WTC11 (cell line): ENCODE data around the gene APOBEC2. TPM values are rescaled to one million over a fixed set of nuclear protein-coding genes. Genes with fewer than 3 reads are reported as not detected.

Experiments
- ATAC-seq: fragments of 200-7000 bp; cut with Tn5 transposase; 2 replicates; pipeline ENCODE4 v1.10.0; 2021; ENCODE audit warnings: mild to moderate bottlenecking, moderate library complexity
- CTCF ChIA-PET: fragments of 300-600 bp; sonication (Branson Sonifier 250); formaldehyde crosslinking; loops from one replicate; lab custom pipeline; 2021; ENCODE audit warnings: antibody characterized with exemption; lab: Charles Lee
- POLR2A ChIA-PET: fragments of 350-600 bp; sonication (Branson Sonifier 250); formaldehyde crosslinking; loops from one replicate; lab custom pipeline; 2021; ENCODE audit warnings: antibody characterized with exemption; lab: Charles Lee
- DNase-seq: peaks from one replicate; pipeline ENCODE4 v3.0.0; 2021; ENCODE audit warnings: low spot score
- H3K27ac Mint-ChIP-seq: 2 replicates; pipeline ENCODE4 v1.8.0; 2021; ENCODE audit warnings: mixed read lengths
- H3K27me3 Mint-ChIP-seq: 2 replicates; pipeline ENCODE4 v1.8.0; 2021; ENCODE audit warnings: low read depth, mild to moderate bottlenecking, moderate library complexity, mixed read lengths
- H3K36me3 Mint-ChIP-seq: 2 replicates; pipeline ENCODE4 v1.8.0; 2021; ENCODE audit warnings: mixed read lengths
- H3K4me1 Mint-ChIP-seq: 2 replicates; pipeline ENCODE4 v1.8.0; 2022; ENCODE audit warnings: mixed read lengths
- H3K4me3 Mint-ChIP-seq: 2 replicates; pipeline ENCODE4 v1.8.0; 2021; ENCODE audit warnings: mild to moderate bottlenecking, moderate library complexity, mixed read lengths
- H3K9me3 Mint-ChIP-seq: 2 replicates; pipeline ENCODE4 v1.8.0; 2021; ENCODE audit warnings: mixed read lengths
- ARID4B ChIP-seq: sonication (generic); formaldehyde crosslinking; IDR thresholded peaks from 2 replicates; pipeline ENCODE4 v1.8.0; 2023; ENCODE audit warnings: missing genetic modification reagents, mild to moderate bottlenecking, borderline replicate concordance
- CREM ChIP-seq: sonication (generic); formaldehyde crosslinking; IDR thresholded peaks from 2 replicates; pipeline ENCODE4 v1.8.1; 2022; ENCODE audit warnings: mild to moderate bottlenecking, missing genetic modification reagents, moderate library complexity
- E2F1 ChIP-seq: sonication (generic); formaldehyde crosslinking; IDR thresholded peaks from 2 replicates; pipeline ENCODE4 v1.8.0; 2022; ENCODE audit warnings: mild to moderate bottlenecking, missing genetic modification reagents
- ELF4 ChIP-seq: sonication (generic); formaldehyde crosslinking; IDR thresholded peaks from 2 replicates; pipeline ENCODE4 v1.8.1; 2022; ENCODE audit warnings: low read depth, mild to moderate bottlenecking, moderate library complexity, missing genetic modification reagents
- ESRRA ChIP-seq: sonication (generic); formaldehyde crosslinking; IDR thresholded peaks from 2 replicates; pipeline ENCODE4 v1.8.1; 2022; ENCODE audit warnings: mild to moderate bottlenecking, missing genetic modification reagents, borderline replicate concordance
- FOXK1 ChIP-seq: sonication (generic); formaldehyde crosslinking; IDR thresholded peaks from 2 replicates; pipeline ENCODE4 v1.8.0; 2022; ENCODE audit warnings: mild to moderate bottlenecking, moderate library complexity, missing genetic modification reagents
- GABPB1 ChIP-seq: sonication (generic); formaldehyde crosslinking; IDR thresholded peaks from 2 replicates; pipeline ENCODE4 v1.8.1; 2023; ENCODE audit warnings: mild to moderate bottlenecking, missing genetic modification reagents
- GTF2I ChIP-seq: fragments of 250-450 bp; sonication (Bioruptor Pico); conservative IDR thresholded peaks from 2 replicates; pipeline ENCODE4 v1.4.0; 2021; ENCODE audit warnings: mild to moderate bottlenecking
- IRF2 ChIP-seq: sonication (generic); formaldehyde crosslinking; IDR thresholded peaks from 2 replicates; pipeline ENCODE4 v1.8.0; 2022; ENCODE audit warnings: low read depth, missing genetic modification reagents, borderline replicate concordance
- JUN ChIP-seq: sonication (generic); formaldehyde crosslinking; IDR thresholded peaks from 2 replicates; pipeline ENCODE4 v1.8.0; 2023; ENCODE audit warnings: mild to moderate bottlenecking, missing genetic modification reagents
- KAT7 ChIP-seq: sonication (generic); formaldehyde crosslinking; IDR thresholded peaks from 2 replicates; pipeline ENCODE4 v1.8.1; 2023; ENCODE audit warnings: missing genetic modification reagents, mild to moderate bottlenecking, borderline replicate concordance
- MLX ChIP-seq: sonication (generic); formaldehyde crosslinking; IDR thresholded peaks from 2 replicates; pipeline ENCODE4 v1.8.1; 2023; ENCODE audit warnings: mild to moderate bottlenecking, missing genetic modification reagents, moderate library complexity
- MYBL2 ChIP-seq: sonication (generic); formaldehyde crosslinking; IDR thresholded peaks from 2 replicates; pipeline ENCODE4 v1.8.1; 2023; ENCODE audit warnings: mild to moderate bottlenecking, moderate library complexity, missing genetic modification reagents
- NFYB ChIP-seq: sonication (generic); formaldehyde crosslinking; conservative IDR thresholded peaks from 2 replicates; pipeline ENCODE4 v1.8.0; 2022; ENCODE audit warnings: low read depth, missing genetic modification reagents
- NR2C2 ChIP-seq: sonication (generic); formaldehyde crosslinking; IDR thresholded peaks from 2 replicates; pipeline ENCODE4 v1.8.0; 2022; ENCODE audit warnings: mild to moderate bottlenecking, missing genetic modification reagents
- OVOL2 ChIP-seq: fragments of 250-450 bp; sonication (Bioruptor Pico); IDR thresholded peaks from 2 replicates; pipeline ENCODE4 v1.9.0; 2021; ENCODE audit warnings: mild to moderate bottlenecking, borderline replicate concordance
- PREB ChIP-seq: sonication (generic); formaldehyde crosslinking; IDR thresholded peaks from 2 replicates; pipeline ENCODE4 v1.8.1; 2022; ENCODE audit warnings: mild to moderate bottlenecking, missing genetic modification reagents, moderate library complexity, borderline replicate concordance
- STAT6 ChIP-seq: sonication (generic); formaldehyde crosslinking; conservative IDR thresholded peaks from 2 replicates; pipeline ENCODE4 v1.8.1; 2023; ENCODE audit warnings: mild to moderate bottlenecking, low read depth, missing genetic modification reagents, moderate library complexity
- TEAD1 ChIP-seq: sonication (generic); formaldehyde crosslinking; IDR thresholded peaks from 2 replicates; pipeline ENCODE4 v1.8.0; 2022; ENCODE audit warnings: mild to moderate bottlenecking, missing genetic modification reagents
- ZBTB21 ChIP-seq: sonication (generic); formaldehyde crosslinking; IDR thresholded peaks from 2 replicates; pipeline ENCODE4 v1.8.1; 2023; ENCODE audit warnings: mild to moderate bottlenecking, missing genetic modification reagents, borderline replicate concordance
- ZNF138 ChIP-seq: sonication (generic); formaldehyde crosslinking; conservative IDR thresholded peaks from 2 replicates; pipeline ENCODE4 v1.8.1; 2022; ENCODE audit warnings: mild to moderate bottlenecking, moderate library complexity, missing genetic modification reagents
- ZNF219 ChIP-seq: sonication (generic); formaldehyde crosslinking; IDR thresholded peaks from 2 replicates; pipeline ENCODE4 v1.8.0; 2023; ENCODE audit warnings: missing genetic modification reagents, mild to moderate bottlenecking, borderline replicate concordance
- ZNF232 ChIP-seq: sonication (generic); formaldehyde crosslinking; IDR thresholded peaks from 2 replicates; pipeline ENCODE4 v1.8.0; 2022; ENCODE audit warnings: mild to moderate bottlenecking, missing genetic modification reagents
- ZNF425 ChIP-seq: fragments of 250-450 bp; sonication (Bioruptor Pico); conservative IDR thresholded peaks from 2 replicates; pipeline ENCODE4 v1.9.0; 2021; ENCODE audit warnings: mild to moderate bottlenecking
- total RNA-seq: library from RNA; stranded (reverse); gene quantifications from 3 replicates; pipeline ENCODE4 v1.2.3, GENCODE V29; 2021

Gene APOBEC2
- total RNA-seq, 1 experiment from 2014 or later: not detected

GRCh38 chr6:41100871-41101287 is 47.9 kb downstream of the APOBEC2 start:
- ChIA-PET CTCF (interaction anchor here (0.6 to 5.8 kb wide), 32 partner anchors 9 to 234 kb away, joined by 3 to 115 read pairs (median 5); partner anchors contain the start of genes NCR2, NFYA, OARD1 and TREML1), POLR2A (interaction anchor here (0.6 to 1.2 kb wide), 6 partner anchors 8 to 756 kb away, joined by 3 read pairs; partner anchors contain the start of gene NFYA)
- Mint-ChIP-seq H3K4me3 (peak overlapping the region; percentile 48), H3K27me3 (peaks cover 6% of the 10 kb centered on the region; the same call in 1 of the 2 replicates), H3K36me3 (peaks cover 42% of the 10 kb centered on the region), H3K9me3 (no peaks in the 10 kb centered on the region), H3K27ac (peak overlapping the region; percentile 80; the same call in 1 of the 2 replicates), H3K4me1 (peaks cover 18% of the 10 kb centered on the region)
- peak; percentile 98 for ATAC-seq
- DNase-seq: peak; percentile 94
- 0 out of 2 replicates have a peak, but pooled peaks have one; percentile 52 for TF ChIP-seq ARID4B
- TF ChIP-seq ELF4 (CRISPR knock-in tag): no peak
- peak; percentile 72; the same call in 1 of the 2 replicates for TF ChIP-seq E2F1 (CRISPR knock-in tag)
- TF ChIP-seq ZBTB21 (CRISPR knock-in tag): no peak
- no peak for TF ChIP-seq MLX (CRISPR knock-in tag)
- TF ChIP-seq JUN (CRISPR knock-in tag): 0 out of 2 replicates have a peak, but pooled peaks have one; percentile 35
- no peak for TF ChIP-seq KAT7 (CRISPR knock-in tag)
- TF ChIP-seq TEAD1 (CRISPR knock-in tag): peak; percentile 81
- TF ChIP-seq ZNF138: 0 out of 2 replicates have a peak, but pooled peaks have one; percentile 53
- TF ChIP-seq PREB (CRISPR knock-in tag): no peak
- no peak for TF ChIP-seq IRF2
- no peak for TF ChIP-seq OVOL2 (CRISPR knock-in tag)
- no peak for TF ChIP-seq ZNF232 (CRISPR knock-in tag)
- no peak for TF ChIP-seq ZNF425 (CRISPR knock-in tag)
- TF ChIP-seq NR2C2: no peak
- no peak for TF ChIP-seq ESRRA (CRISPR knock-in tag)
- TF ChIP-seq STAT6: no peak
- 0 out of 2 replicates have a peak, but pooled peaks have one; percentile 30 for TF ChIP-seq MYBL2 (CRISPR knock-in tag)
- TF ChIP-seq CREM (CRISPR knock-in tag): 0 out of 2 replicates have a peak, but pooled peaks have one; percentile 63
- TF ChIP-seq GABPB1 (CRISPR knock-in tag): no peak
- TF ChIP-seq FOXK1 (CRISPR knock-in tag): peak; percentile 63; the same call in 1 of the 2 replicates
- peak; percentile 49; the same call in 1 of the 2 replicates for TF ChIP-seq ZNF219 (CRISPR knock-in tag)
- TF ChIP-seq NFYB: peak; percentile 42; the same call in 1 of the 2 replicates
- TF ChIP-seq GTF2I: no peak
